Transverse colon (tissue), 4 donors: Measurements from ENCODE around the gene DBH. TPM values are rescaled to one million over a fixed set of nuclear protein-coding genes. Genes with fewer than 3 reads are reported as not detected.

ENCODE experiments used
- DNase-seq: peaks from one replicate; pipeline ENCODE4 v3.0.0-alpha.2; 2019
- H3K27ac ChIP-seq, 4 donors: fragments of 200-600 bp; sonication (generic); 2 replicates each; pipeline ENCODE4 v1.5.1; 2016 to 2018; ENCODE audit warnings: inconsistent platforms in 4 of 4
- H3K27me3 ChIP-seq: fragments of 200-600 bp; sonication (generic); 2 replicates; pipeline ENCODE4 v1.5.1; 2017; ENCODE audit warnings: inconsistent platforms
- H3K36me3 ChIP-seq, 4 donors: fragments of 200-600 bp; sonication (generic); 2 replicates each; pipeline ENCODE4 v1.5.1; 2017 to 2019; ENCODE audit warnings: inconsistent platforms in 4 of 4
- H3K4me1 ChIP-seq, 4 donors: fragments of 200-600 bp; sonication (generic); 2 replicates each; pipeline ENCODE4 v1.5.1; 2017 to 2020; ENCODE audit warnings: inconsistent platforms in 4 of 4
- H3K4me3 ChIP-seq, 4 donors: fragments of 200-600 bp; sonication (generic); 1 replicate in 1 of 4; 2 replicates in 3 of 4; pipeline versions ENCODE4 v1.5.1 to v1.6.1; 2017 to 2019; ENCODE audit warnings: inconsistent platforms in 4 of 4
- H3K9me3 ChIP-seq, 2 donors: fragments of 200-600 bp; sonication (generic); 2 replicates each; pipeline ENCODE4 v1.5.1; 2017 to 2019; ENCODE audit warnings: inconsistent platforms in 2 of 2
- EP300 ChIP-seq: sonication (generic); formaldehyde crosslinking; IDR thresholded peaks from one replicate; pipeline ENCODE4 v1.6.1; 2017; ENCODE audit warnings: antibody characterized with exemption, low read depth
- POLR2A ChIP-seq: fragments of 450-650 bp; IDR thresholded peaks from one replicate; pipeline ENCODE4 v1.6.1; 2016; ENCODE audit warnings: antibody characterized with exemption, mild to moderate bottlenecking, moderate library complexity
- POLR2AphosphoS5 ChIP-seq, 3 donors: sonication (generic); formaldehyde crosslinking; IDR thresholded peaks; one replicate each; pipeline ENCODE4 v1.6.1; 2016; ENCODE audit warnings: antibody characterized with exemption in 3 of 3
- WGBS, 2 donors: methylation state at CpG; one replicate each; pipeline ENCODE4 v1.1.5; 2018; ENCODE audit warnings: low coverage in 1 of 2; 5-methylcytosine and 5-hydroxymethylcytosine counted together
- in situ Hi-C, 4 donors: fragments of 200-750 bp; cut with MboI; loops; one replicate each; pipeline versions ENCODE4 v1.15.0 to v1.15.1; 2017; ENCODE audit warnings: low sequenced_read_pairs in 3 of 4, low pct_ligation_motif_present in 1 of 4, low pct_unique_long_range_greater_than_20kb in 1 of 4
- intact Hi-C: fragments of 100-400 bp; cut with DNase I; formaldehyde crosslinking; loops from one replicate; pipeline ENCODE4 v1.15.1; 2023; ENCODE audit warnings: low total_unique reads
- total RNA-seq, 4 donors: library from RNA; depleted of rRNA; stranded (reverse); fragments of >200 nt; gene quantifications; one replicate each; pipeline ENCODE4 v1.1.0, GENCODE V29; 2016
- TF ChIP-seq, protein P1 (sequence below), 5 experiments: fragments of 200-600 bp in 3 of 5; fragments of 450-650 bp in 2 of 5; sonication (generic) in 3 of 5; IDR thresholded peaks; 1 replicate in 2 of 5; 2 replicates in 3 of 5; pipeline ENCODE4 v1.5.1; 2016 to 2017; ENCODE audit warnings: antibody characterized with exemption in 5 of 5, inconsistent platforms in 3 of 5, mild to moderate bottlenecking in 2 of 5, moderate library complexity in 1 of 5

DBH gene
- total RNA-seq, 4 donors from 2014 or later, result not detected

DNA sequence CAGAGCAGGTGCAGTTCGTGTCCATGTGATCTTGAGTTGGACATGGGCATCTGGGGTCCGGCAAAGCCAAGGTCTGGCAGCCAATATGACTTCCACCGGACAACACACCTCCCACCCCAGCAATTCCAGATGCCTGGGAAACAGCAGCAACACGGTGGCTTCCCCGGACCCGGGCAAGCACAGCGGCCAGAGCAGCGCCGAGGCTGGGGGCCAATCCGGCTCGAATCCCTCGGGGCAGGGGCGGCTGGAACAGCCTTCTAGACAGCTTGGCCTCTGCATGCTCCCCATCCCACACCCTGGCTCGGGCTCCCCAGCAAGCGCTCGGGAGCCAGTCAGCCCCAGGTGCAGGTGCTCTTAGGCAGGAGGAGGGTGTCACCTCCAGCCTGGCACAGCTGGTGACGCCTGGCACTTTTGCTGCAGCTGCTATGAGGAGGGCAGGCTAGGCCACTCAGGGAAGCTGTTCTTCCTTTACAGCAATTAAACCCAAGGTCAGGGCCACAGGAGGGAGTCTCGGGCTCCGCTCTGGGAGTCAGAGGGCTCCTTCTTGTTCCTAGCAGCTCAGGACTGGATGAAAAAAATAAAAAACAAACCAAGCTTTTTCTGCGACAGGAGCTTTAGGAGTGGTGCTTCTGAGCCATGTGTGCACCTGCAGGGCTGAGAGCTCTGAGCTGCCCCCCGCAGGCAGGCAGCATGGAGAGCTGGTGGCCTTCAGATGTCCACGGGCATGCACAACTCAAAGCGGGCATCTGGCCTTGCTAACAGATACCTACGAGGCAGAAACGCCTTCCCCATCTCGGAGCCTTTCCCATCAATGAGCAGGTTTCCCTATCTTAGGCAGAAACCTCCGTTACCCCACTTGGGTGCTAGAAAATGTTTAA lies 28.2 kb downstream of the DBH start:
- H3K4me3 ChIP-seq, result no peak overlapping the region
- WGBS, 2 donors, result 69% methylated on average over 26 of the region's 27 CpGs; no CpG with 5 or more reads in 1 of the 2 donors
- H3K4me1 ChIP-seq, result peaks cover 0 to under 1% (median 0%) of the 10 kb centered on the region in 4 donors
- no peak for TF ChIP-seq POLR2AphosphoS5 (IDR thresholded peaks at IDR 0.05)
- TF ChIP-seq, protein P1, sequence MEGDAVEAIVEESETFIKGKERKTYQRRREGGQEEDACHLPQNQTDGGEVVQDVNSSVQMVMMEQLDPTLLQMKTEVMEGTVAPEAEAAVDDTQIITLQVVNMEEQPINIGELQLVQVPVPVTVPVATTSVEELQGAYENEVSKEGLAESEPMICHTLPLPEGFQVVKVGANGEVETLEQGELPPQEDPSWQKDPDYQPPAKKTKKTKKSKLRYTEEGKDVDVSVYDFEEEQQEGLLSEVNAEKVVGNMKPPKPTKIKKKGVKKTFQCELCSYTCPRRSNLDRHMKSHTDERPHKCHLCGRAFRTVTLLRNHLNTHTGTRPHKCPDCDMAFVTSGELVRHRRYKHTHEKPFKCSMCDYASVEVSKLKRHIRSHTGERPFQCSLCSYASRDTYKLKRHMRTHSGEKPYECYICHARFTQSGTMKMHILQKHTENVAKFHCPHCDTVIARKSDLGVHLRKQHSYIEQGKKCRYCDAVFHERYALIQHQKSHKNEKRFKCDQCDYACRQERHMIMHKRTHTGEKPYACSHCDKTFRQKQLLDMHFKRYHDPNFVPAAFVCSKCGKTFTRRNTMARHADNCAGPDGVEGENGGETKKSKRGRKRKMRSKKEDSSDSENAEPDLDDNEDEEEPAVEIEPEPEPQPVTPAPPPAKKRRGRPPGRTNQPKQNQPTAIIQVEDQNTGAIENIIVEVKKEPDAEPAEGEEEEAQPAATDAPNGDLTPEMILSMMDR (IDR thresholded peaks at IDR 0.05), result no peak
- TF ChIP-seq POLR2A, result no peak
- TF ChIP-seq EP300, result no peak
- in situ Hi-C loops (no loop called here), intact Hi-C loops (no loop called here)
- H3K36me3 ChIP-seq, result no peaks in the 10 kb centered on the region
- peaks cover 17% of the 10 kb centered on the region for H3K27me3 ChIP-seq
- H3K27ac ChIP-seq, result no peak overlapping the region
- DNase-seq, result no peak
- no peaks in the 10 kb centered on the region for H3K9me3 ChIP-seq

DNA sequence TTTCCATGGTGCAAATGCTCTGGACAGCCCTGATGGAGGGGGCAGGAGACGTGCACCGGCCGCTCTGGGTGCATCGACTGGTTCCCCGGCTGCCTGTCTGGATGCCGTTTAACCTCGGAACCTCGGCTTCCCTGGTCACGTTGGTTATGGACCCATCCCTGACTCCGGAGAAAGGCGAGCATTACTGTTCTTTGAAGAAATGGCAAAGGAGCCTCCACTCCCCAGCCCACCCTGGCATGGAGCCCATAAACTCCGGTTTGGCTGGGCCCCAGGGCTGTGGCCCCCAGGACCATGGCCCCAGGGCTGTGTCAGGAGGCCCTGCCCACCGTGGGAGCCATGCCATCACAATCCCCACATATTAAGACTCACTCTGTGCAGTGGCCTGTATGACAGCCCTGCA lies 28.9 kb downstream of the DBH start:
- no peak for DNase-seq
- H3K27me3 ChIP-seq, result peaks cover 10% of the 10 kb centered on the region
- in situ Hi-C loops (no loop called here), intact Hi-C loops (no loop called here)
- H3K36me3 ChIP-seq, result no peaks in the 10 kb centered on the region
- H3K4me3 ChIP-seq, result no peak overlapping the region
- H3K27ac ChIP-seq, result no peak overlapping the region
- TF ChIP-seq, protein P1 (IDR thresholded peaks at IDR 0.05), result no peak
- TF ChIP-seq EP300, result no peak
- TF ChIP-seq POLR2A, result no peak
- TF ChIP-seq POLR2AphosphoS5 (IDR thresholded peaks at IDR 0.05), result no peak
- no peaks in the 10 kb centered on the region for H3K4me1 ChIP-seq
- WGBS, 2 donors, result 84% methylated on average over 13 of the region's 13 CpGs; no CpG with 5 or more reads in 1 of the 2 donors
- H3K9me3 ChIP-seq, result no peaks in the 10 kb centered on the region

DNA sequence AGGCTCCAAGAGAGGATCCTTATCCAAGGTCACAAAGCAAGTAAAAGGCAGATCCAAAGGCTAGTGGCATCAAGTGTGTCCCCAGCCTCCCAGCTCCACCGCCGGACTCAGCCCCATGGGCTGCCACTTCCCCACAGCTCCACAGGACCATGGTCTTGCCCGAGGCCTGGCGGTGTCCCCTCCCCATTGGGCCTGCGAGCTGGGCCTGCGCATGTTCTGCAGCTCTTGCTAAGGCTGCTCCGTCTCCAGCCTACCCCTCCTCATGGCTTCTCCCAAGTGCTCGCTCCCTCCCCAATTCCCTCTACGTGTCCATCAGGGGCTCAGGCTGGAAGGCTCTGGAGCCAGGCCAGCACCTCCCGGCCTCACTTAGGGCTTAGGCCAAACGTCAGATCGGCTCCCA lies 29.4 kb downstream of the DBH start:
- H3K27me3 ChIP-seq, result peaks cover 6% of the 10 kb centered on the region
- no peak overlapping the region for H3K4me3 ChIP-seq
- in situ Hi-C loops (no loop called here), intact Hi-C loops (no loop called here)
- no peaks in the 10 kb centered on the region for H3K4me1 ChIP-seq
- TF ChIP-seq, protein P1 (IDR thresholded peaks at IDR 0.05), result no peak
- TF ChIP-seq POLR2AphosphoS5 (IDR thresholded peaks at IDR 0.05) (no peak), EP300 (no peak), POLR2A (no peak)
- WGBS, 2 donors, result 87% methylated on average over 12 of the region's 12 CpGs; no CpG with 5 or more reads in 1 of the 2 donors
- H3K9me3 ChIP-seq, result no peaks in the 10 kb centered on the region
- no peak overlapping the region for H3K27ac ChIP-seq
- H3K36me3 ChIP-seq, result no peaks in the 10 kb centered on the region
- no peak for DNase-seq

DNA sequence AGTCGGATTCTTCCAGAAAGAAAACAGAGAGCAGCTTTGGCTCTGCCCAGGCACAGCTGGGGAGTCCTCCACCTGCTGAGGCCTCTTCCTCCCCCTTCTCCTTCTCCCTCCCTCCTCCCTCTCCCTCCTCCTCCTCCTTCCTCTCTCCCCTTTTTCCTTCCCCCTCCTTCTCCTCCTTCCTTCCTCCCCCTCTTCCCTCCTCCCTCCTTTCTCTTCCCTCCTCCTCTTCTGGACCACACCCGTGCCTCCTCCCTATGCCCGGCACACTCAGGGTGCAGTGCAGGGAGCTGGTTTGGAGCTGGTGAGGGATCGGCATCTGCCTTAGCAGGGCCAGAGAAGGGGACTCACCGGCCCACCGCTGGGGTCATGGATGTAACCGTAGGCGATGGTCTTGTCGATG lies 30.2 kb downstream of the DBH start:
- Histone ChIP-seq H3K27me3 (no peaks in the 10 kb centered on the region), H3K4me3 (no peak overlapping the region), H3K27ac (no peak overlapping the region), H3K4me1 (no peaks in the 10 kb centered on the region), H3K9me3 (no peaks in the 10 kb centered on the region), H3K36me3 (no peaks in the 10 kb centered on the region)
- intact Hi-C loops (no loop called here), in situ Hi-C loops (no loop called here)
- WGBS, 2 donors, result 72 to 90% methylated on average over 4 to 9 of the region's 9 CpGs
- TF ChIP-seq POLR2A (no peak), POLR2AphosphoS5 (IDR thresholded peaks at IDR 0.05) (no peak), EP300 (no peak)
- TF ChIP-seq, protein P1 (IDR thresholded peaks at IDR 0.05), result no peak
- DNase-seq, result no peak
